Glutamatergic neuron (in vitro differentiated cells): ENCODE measurements around the gene PIP4K2B. TPM values are rescaled to one million over a fixed set of nuclear protein-coding genes. Genes with fewer than 3 reads are reported as not detected.

ENCODE experiments used
- DNase-seq: peaks from one replicate; pipeline ENCODE4 v3.0.0; 2022
- H3K27ac Mint-ChIP-seq: one replicate; pipeline ENCODE4 v1.8.0; 2020; ENCODE audit warnings: mild to moderate bottlenecking, mixed read lengths, inconsistent platforms; ENCODE audit not compliant: unreplicated experiment
- H3K27me3 Mint-ChIP-seq: one replicate; pipeline ENCODE4 v1.8.0; 2020; ENCODE audit warnings: mild to moderate bottlenecking, moderate library complexity, mixed read lengths, inconsistent platforms; ENCODE audit not compliant: unreplicated experiment
- H3K36me3 Mint-ChIP-seq: one replicate; pipeline ENCODE4 v1.8.0; 2020; ENCODE audit warnings: mild to moderate bottlenecking, mixed read lengths, inconsistent platforms; ENCODE audit not compliant: unreplicated experiment
- H3K4me1 Mint-ChIP-seq: one replicate; pipeline ENCODE4 v1.8.0; 2020; ENCODE audit warnings: mild to moderate bottlenecking, low read depth, mixed read lengths, inconsistent platforms; ENCODE audit not compliant: unreplicated experiment
- H3K4me3 Mint-ChIP-seq: one replicate; pipeline ENCODE4 v1.8.0; 2020; ENCODE audit warnings: mild to moderate bottlenecking, mixed read lengths, inconsistent platforms; ENCODE audit not compliant: unreplicated experiment
- H3K9me3 Mint-ChIP-seq: one replicate; pipeline ENCODE4 v1.8.0; 2020; ENCODE audit warnings: mild to moderate bottlenecking, moderate library complexity, mixed read lengths, inconsistent platforms; ENCODE audit not compliant: unreplicated experiment
- total RNA-seq: library from RNA; stranded (reverse); fragmentation: NEBNext Ultra II Directional; extraction: Animal tissue kit (Norgen Biotek cat#: 25700); gene quantifications from one replicate; pipeline ENCODE4 v1.2.1, GENCODE V29; 2021; ENCODE audit not compliant: unreplicated experiment
- TF ChIP-seq, protein P1 (sequence below): fragments of 200-600 bp; sonication (generic); IDR thresholded peaks from one replicate; pipeline ENCODE4 v1.5.0; 2021; ENCODE audit not compliant: partially characterized antibody, unreplicated experiment

Gene PIP4K2B
- total RNA-seq, 1 donor from 2014 or later: 66.4 TPM

DNA sequence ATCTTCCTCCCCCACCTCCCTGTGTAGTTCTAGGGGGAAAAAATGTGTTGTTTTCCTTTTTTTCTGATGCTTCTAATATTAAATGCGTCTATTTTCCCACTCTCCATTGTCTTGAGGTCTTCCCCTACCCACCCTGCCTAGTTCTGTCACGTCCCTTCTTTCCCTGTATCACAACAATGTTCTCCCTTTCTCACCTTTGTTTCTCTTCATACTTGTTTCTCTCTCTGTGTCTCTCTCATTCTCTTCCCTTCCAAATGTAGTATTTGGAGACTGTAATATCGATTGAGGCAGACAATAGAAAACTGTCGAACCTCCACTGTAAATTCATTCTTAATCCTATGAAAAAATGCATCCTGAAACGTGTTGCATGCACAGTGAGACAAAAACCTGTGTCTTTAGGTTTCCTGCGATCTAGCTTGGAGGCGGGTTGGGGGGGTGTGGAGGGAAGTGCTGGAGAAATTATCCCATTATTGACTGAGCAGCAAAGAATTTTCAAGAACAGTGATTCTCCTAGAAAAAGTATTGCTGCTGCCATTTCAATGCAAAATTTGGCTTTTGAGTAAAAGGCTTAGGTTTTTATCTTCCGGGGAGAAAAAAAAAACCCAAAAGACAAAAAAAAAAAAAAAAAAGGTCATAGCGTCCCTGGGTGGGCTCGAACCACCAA, 48.1 kb downstream of the PIP4K2B start:
- DNase-seq: no peak
- peaks cover 27% of the 10 kb centered on the region for H3K9me3 Mint-ChIP-seq
- TF ChIP-seq, protein P1, sequence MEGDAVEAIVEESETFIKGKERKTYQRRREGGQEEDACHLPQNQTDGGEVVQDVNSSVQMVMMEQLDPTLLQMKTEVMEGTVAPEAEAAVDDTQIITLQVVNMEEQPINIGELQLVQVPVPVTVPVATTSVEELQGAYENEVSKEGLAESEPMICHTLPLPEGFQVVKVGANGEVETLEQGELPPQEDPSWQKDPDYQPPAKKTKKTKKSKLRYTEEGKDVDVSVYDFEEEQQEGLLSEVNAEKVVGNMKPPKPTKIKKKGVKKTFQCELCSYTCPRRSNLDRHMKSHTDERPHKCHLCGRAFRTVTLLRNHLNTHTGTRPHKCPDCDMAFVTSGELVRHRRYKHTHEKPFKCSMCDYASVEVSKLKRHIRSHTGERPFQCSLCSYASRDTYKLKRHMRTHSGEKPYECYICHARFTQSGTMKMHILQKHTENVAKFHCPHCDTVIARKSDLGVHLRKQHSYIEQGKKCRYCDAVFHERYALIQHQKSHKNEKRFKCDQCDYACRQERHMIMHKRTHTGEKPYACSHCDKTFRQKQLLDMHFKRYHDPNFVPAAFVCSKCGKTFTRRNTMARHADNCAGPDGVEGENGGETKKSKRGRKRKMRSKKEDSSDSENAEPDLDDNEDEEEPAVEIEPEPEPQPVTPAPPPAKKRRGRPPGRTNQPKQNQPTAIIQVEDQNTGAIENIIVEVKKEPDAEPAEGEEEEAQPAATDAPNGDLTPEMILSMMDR: no peak
- peak overlapping the region; percentile 87 for H3K27ac Mint-ChIP-seq
- peaks cover 12% of the 10 kb centered on the region for H3K4me1 Mint-ChIP-seq
- peaks cover 10% of the 10 kb centered on the region for H3K36me3 Mint-ChIP-seq
- H3K4me3 Mint-ChIP-seq: peak overlapping the region; percentile 100
- H3K27me3 Mint-ChIP-seq: peaks cover 24% of the 10 kb centered on the region

DNA sequence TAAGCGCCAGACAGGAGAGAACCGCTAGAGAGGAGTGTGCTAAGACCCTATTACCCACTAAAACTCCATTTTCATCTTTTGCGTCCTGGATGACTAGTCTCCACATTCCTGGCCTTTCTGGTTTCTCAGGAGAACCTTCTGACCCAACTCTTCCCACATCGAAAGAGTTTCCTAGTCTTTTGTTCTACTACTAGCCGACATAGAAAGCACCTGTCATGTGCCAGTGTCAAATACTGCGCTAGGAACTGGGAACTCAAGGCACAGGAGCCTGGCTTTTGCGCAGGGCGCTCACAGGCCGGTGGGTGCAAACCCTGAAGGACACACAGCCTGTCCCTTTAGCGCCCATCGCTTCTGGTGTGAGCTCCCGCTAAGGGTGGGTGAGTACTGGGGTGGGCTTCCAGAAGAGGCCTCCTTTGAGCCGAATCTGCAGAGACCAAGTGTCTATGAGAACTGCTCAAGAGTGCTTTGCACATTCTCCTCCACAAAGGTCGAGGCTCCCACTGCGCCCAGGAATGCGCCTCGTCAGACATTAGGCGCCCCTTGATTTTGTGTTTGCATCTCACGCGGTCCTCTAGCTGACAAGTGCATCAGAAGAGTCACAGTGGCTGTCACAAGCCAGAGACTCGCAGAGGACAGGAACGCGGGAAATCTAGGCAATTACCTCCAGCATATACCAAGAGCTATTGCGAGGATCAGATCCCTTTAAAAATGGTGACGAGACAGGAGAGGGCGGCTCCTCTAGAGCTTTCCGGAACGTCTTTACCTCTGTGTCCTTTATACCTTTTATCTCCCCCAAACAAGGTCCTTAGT, 48.8 kb downstream of the PIP4K2B start:
- peak overlapping the region; percentile 87 for H3K27ac Mint-ChIP-seq
- H3K9me3 Mint-ChIP-seq: peaks cover 27% of the 10 kb centered on the region
- peaks cover 17% of the 10 kb centered on the region for H3K4me1 Mint-ChIP-seq
- TF ChIP-seq, protein P1: no peak
- H3K36me3 Mint-ChIP-seq: peaks cover 10% of the 10 kb centered on the region
- peak overlapping the region; percentile 100 for H3K4me3 Mint-ChIP-seq
- DNase-seq: no peak
- H3K27me3 Mint-ChIP-seq: peaks cover 24% of the 10 kb centered on the region

DNA sequence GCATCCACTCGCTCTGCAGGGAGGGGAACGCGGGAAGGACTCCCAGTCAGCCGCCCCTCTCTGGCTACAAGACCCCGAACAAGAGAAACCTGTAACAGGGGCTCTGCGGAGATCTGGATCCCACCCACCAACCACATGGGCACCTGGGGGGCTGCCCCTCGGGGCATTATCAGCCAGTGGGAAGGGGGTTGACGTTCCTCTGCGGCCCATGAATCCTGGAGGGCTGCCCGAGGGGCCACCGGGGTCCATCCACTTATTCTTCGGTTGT, 49.4 kb downstream of the PIP4K2B start:
- H3K36me3 Mint-ChIP-seq: peaks cover 10% of the 10 kb centered on the region
- H3K4me1 Mint-ChIP-seq: peaks cover 17% of the 10 kb centered on the region
- TF ChIP-seq, protein P1: no peak
- H3K4me3 Mint-ChIP-seq: peak overlapping the region; percentile 100
- peak overlapping the region; percentile 87 for H3K27ac Mint-ChIP-seq
- peaks cover 27% of the 10 kb centered on the region for H3K9me3 Mint-ChIP-seq
- H3K27me3 Mint-ChIP-seq: peaks cover 24% of the 10 kb centered on the region
- DNase-seq: no peak

DNA sequence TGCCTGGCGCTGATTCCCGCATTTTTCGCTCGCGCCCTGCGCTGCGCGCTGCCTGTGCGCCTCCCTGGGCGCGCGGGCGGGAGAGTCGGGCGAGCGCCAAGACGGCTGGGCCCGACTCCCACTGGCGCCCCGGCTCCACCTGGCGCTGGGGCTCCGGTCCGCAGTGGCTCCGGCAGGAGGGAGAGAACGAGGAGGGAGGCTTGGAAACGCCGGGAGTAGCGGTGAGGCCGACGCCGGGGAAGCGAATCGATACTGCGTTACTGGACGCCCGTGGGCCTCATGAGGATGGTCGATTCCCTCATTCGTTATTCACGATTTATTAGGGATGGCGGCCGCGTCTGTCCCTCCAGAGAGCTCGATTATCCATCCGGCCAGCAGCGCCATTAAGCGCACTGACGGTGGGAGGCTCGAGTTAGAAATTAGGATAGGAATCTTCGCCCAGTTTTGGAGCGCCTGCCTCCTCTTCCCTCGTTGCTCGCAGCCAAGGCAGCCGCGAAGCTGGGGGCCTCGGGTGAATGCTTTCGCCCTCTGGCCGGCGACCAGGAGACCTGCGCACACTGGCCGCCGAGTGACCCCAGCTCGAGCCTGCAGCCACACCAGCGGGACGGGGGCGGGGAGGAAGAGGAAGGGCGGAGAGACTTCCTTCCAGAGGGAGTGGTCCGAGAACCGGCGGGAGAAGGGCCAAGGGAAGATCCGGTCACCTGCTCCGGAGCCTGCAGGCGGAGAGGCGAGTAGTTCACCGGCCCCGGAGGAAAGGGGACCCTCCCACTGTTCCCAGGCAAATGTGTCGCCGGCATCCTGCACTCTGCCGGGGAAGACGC, 49.9 kb downstream of the PIP4K2B start:
- DNase-seq: peak; percentile 78
- peak overlapping the region; percentile 100 for H3K4me3 Mint-ChIP-seq
- H3K36me3 Mint-ChIP-seq: peaks cover 10% of the 10 kb centered on the region
- peaks cover 21% of the 10 kb centered on the region for H3K4me1 Mint-ChIP-seq
- H3K9me3 Mint-ChIP-seq: peaks cover 31% of the 10 kb centered on the region
- TF ChIP-seq, protein P1: no peak
- H3K27ac Mint-ChIP-seq: peak overlapping the region; percentile 87
- H3K27me3 Mint-ChIP-seq: peaks cover 24% of the 10 kb centered on the region
